ENCODE results near the gene KIF6.
"Not testable (repeated sequence)": the region's sequence is repeated elsewhere in the genome, so short reads cannot be mapped to it uniquely, and the experiment has no call there.

KIF6 gene

GRCh38 chr6:39724787-39725631 is at the start of gene KIF6:
TSS of gene KIF6 (minus strand) at chr6:39725408. CDS start at chr6:39725310, 98 bp downstream.
- peak; percentile 85 for DNase-seq

GRCh38 chr6:39773782-39774181 is 48.6 kb upstream of the KIF6 start:
- DNase-seq: no peak

GRCh38 chr6:39772559-39773273 is 47.5 kb upstream of the KIF6 start:
- no peak for DNase-seq

GRCh38 chr6:39770446-39770845 is 45.2 kb upstream of the KIF6 start:
- no peak for DNase-seq

GRCh38 chr6:39769012-39769411 is 43.8 kb upstream of the KIF6 start:
- no peak for DNase-seq

- no peak for DNase-seq
These were observed 40.4 kb upstream of the KIF6 start for GRCh38 chr6:39765508-39766065.

- no peak for DNase-seq
These were observed 35.2 kb upstream of the KIF6 start for GRCh38 chr6:39760226-39760952.

GRCh38 chr6:39758905-39759605 is 33.8 kb upstream of the KIF6 start:
- DNase-seq: no peak

GRCh38 chr6:39756582-39756981 is 31.4 kb upstream of the KIF6 start:
- no peak for DNase-seq

GRCh38 chr6:39755231-39755630 is 30.0 kb upstream of the KIF6 start:
- no peak for DNase-seq

GRCh38 chr6:39754514-39755115 is 29.4 kb upstream of the KIF6 start:
- no peak for DNase-seq

- DNase-seq: no peak
These were observed 28.5 kb upstream of the KIF6 start for GRCh38 chr6:39753725-39754045.

GRCh38 chr6:39752835-39753724 is 27.9 kb upstream of the KIF6 start:
- no peak for DNase-seq

- DNase-seq: no peak
These were observed 21.6 kb upstream of the KIF6 start for GRCh38 chr6:39746795-39747194.

GRCh38 chr6:39733704-39734103 is 8.5 kb upstream of the KIF6 start:
- DNase-seq: no peak

GRCh38 chr6:39731565-39731964 is 6.4 kb upstream of the KIF6 start:
- DNase-seq: no peak

- no peak for DNase-seq
These were observed 4.7 kb upstream of the KIF6 start for GRCh38 chr6:39729945-39730344.

GRCh38 chr6:39725632-39725997 is 407 bp upstream of the KIF6 start:
- no peak for DNase-seq

- not testable (repeated sequence) for DNase-seq
These were observed 1.9 kb downstream of the KIF6 start for GRCh38 chr6:39723350-39723749.

GRCh38 chr6:39714802-39715201 is 10.4 kb downstream of the KIF6 start:
- no peak for DNase-seq

- no peak for DNase-seq
These were observed 17.1 kb downstream of the KIF6 start for GRCh38 chr6:39707962-39708683.
